GM10847 (cell line): ENCODE results near the gene SHC2.

ENCODE experiments used
- POLR2A ChIP-seq: IDR thresholded peaks from 2 replicates; pipeline ENCODE4 v1.6.1; 2011; ENCODE audit not compliant: insufficient read length; ENCODE audit errors: extremely low read depth

SHC2 gene

DNA sequence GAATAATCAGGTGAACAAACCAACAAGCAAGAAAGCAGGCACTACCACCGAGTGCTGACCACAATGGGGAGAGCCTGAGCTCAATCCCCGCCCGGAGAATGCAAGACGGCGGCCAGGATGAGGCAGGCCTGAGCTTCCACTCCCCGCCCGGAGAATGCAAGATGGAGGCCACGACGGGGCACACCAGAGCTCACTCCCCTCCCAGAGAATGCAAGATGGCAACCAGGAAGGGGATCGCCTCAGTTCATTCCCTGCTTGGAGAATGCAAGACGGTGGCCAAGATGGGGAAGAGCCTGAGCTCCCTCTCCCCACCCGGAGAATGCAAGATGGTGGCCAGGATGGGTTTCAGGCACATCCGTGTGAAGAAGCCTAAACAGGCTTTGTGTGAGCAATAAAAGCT is 91.6 kb downstream of the SHC2 start:
- TF ChIP-seq POLR2A, result no peak

GRCh38 chr19:368630-369024 is 92.2 kb downstream of the SHC2 start:
- TF ChIP-seq POLR2A, result no peak

DNA sequence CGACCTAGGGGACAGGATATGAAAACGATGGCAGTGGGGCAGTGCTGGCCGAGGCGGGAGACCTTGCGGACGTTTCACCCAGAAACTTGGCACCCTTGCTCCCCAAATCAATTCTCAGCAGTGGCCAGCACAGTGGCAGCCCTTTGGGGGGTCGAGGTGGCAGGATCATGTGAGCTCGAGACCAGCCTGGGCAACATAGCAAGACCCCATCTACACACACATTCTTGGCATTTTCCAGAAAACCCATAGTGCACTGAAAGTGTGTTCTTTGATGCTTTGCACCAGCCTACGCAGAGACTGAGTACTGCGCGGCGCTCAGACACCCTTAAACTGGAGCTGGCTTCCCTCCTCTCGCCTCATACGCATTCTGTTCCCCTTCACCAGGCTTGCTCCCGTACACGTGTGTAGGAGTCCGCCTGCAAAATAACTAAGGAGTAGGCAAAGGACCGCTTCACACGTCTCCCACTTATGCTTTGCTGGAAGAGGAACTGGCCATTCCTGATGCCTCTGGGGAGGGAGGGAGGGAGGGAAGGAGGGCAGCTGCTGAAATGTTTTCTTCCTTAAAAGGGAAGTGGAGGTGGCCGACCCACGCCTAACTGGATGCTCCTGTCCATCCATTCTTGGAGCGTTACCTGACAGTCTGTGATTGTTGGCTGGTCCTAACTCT is 92.7 kb downstream of the SHC2 start:
- no peak for TF ChIP-seq POLR2A

- no peak for TF ChIP-seq POLR2A
Observed at GRCh38 chr19:367561-367960, 93.3 kb downstream of the SHC2 start.

DNA sequence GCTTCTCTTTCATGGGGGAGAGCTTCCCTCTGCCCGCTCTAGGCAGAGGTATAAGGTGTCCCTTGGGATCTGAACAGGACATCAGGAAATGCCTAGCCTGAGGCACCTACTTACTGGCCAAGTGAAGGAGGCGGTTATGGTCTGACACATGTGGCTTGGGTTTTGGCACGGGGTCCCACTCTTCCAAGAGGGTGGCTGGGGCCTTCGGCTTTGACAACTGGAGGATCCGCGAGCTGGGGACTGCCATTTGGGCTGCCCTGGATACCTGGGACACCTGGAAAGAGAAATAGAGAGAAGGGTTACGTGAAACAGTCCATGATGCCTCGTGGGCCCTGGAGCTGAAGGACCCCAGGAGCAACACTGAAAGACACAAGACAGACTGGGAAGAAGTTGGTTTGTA is 93.9 kb downstream of the SHC2 start:
- TF ChIP-seq POLR2A, result no peak
